ENCODE results near the gene AFDN.

AFDN gene

DNA sequence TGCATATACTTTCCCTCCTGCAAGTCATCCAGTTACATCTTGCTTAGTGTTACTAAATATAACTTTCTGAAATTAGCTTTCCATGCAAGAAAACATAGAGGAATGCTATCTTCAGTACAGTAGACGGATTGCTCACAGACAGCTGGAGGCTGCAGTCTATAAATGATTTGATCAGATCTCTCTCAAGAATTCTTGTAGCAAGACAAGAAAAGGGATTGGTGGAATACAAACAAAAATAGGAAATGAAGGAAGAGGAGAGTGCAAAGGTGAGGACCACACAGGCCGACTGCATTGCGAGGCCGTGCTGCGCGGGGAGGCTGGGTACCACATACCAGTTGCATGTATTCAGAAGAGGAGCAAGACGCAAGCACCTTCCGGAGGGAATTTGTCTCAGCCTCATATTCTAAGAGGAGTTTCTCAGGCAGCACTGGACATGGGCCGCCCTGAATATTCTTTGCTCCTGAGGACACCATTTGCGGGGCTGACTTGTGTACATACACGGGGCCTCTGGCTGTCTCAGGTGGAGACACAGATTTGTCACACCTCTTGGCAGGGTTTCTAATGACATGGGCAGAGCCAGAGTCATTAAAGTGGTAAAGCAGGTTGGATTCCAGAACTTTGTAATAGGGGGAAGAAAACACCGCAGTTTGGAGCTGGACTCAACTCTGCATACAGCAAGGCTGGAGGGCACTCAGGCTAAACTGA is 148.1 kb downstream of the AFDN start:
- TF ChIP-seq, protein P1, sequence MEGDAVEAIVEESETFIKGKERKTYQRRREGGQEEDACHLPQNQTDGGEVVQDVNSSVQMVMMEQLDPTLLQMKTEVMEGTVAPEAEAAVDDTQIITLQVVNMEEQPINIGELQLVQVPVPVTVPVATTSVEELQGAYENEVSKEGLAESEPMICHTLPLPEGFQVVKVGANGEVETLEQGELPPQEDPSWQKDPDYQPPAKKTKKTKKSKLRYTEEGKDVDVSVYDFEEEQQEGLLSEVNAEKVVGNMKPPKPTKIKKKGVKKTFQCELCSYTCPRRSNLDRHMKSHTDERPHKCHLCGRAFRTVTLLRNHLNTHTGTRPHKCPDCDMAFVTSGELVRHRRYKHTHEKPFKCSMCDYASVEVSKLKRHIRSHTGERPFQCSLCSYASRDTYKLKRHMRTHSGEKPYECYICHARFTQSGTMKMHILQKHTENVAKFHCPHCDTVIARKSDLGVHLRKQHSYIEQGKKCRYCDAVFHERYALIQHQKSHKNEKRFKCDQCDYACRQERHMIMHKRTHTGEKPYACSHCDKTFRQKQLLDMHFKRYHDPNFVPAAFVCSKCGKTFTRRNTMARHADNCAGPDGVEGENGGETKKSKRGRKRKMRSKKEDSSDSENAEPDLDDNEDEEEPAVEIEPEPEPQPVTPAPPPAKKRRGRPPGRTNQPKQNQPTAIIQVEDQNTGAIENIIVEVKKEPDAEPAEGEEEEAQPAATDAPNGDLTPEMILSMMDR (IDR thresholded peaks at IDR 0.05), result no peak

DNA sequence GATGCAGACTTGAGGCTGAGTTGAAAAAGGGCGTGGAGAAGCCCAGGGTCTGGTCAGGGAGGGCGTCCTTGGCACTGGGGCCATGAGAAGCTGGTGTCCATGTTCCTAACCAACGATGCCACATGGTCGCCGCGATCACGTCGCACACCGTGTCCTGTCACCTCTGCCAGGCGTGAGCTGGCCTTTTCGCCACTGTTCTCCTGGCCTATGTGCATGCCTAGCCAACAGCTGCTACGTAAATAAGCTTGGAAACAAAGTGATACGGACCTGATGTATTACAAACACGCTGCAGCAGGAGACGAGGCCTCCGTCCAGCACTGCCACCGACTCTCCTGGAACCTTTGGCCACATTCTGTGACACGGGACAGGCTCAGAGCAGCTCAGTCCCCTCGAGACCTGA is 148.7 kb downstream of the AFDN start:
- TF ChIP-seq, protein P1 (IDR thresholded peaks at IDR 0.05), result no peak

DNA sequence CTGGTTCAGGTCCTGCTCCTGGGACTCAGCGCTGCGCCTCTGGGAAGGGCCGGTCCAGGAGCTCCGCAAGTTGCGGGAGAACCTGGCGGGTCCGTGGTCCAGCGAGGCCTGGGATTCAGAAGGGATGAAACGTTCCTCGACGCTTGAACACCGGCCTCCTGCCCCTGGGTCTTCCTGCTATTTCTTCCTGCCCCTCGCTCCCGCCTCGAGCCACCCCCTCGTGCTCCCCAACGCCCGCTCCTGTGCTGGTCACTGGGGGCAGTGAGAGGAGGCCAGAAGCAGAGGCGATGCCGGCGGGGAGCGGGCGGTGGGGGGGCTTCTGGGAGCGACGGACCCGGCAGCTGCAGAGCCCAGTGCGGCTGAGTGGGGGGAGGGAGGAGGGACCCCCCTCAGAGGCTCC is 150.0 kb downstream of the AFDN start:
- TF ChIP-seq, protein P1 (IDR thresholded peaks at IDR 0.05), result no peak

DNA sequence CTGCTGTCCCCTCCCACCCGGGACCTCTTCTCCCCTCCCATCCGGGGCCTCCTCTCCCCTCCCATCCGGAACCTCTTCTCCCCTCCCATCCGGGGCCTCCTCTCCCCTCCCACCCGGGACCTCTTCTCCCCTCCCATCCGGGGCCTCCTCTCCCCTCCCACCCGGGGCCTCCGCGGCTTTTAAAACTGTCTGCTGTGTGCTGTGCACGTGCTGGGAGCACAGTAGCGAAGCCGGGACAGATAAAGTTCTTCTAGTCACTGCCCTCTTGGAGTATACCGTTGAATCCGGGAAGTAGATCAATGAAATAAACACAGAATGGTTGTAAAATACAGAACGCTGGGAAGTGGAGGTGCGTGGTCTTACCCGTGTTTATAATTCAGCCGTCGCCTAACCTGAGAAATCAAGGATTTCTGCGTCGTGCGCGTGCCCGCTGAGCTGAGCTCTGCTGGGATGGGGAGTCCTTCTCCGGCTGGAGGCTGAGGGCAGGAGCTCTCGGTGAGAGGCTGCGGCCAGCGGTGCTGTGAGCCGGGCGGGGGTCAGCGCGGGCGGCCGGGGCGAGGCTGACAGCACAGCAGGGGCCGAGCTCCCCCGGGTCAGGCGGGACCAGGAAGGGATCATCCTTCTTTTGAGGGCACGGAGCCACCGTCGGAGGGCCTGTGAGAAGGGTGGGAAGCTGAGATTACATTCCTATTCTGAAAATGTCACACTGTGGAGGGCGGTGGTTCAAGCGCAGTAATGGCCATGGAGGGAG is 151.2 kb downstream of the AFDN start:
- TF ChIP-seq, protein P1 (IDR thresholded peaks at IDR 0.05), result no peak

DNA sequence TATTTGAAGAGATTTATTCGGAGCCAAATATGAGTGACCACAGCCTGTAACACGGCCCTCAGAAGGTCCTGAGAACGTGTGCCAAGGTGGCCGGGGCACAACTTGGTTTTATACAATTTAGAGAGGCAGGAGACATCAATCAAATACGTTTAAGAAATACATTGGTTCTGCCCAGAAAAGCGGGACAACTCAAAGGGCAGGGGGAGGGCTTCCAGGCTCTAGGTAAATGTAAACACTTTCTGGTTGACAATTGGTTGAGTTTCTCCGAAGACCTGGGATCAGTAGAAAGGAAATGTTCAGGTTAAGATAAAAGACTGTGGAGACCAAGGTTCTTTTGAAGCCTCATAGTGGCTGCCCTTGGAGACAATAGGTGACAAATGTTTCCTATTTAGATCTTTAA is 151.9 kb downstream of the AFDN start:
- TF ChIP-seq, protein P1 (IDR thresholded peaks at IDR 0.05), result no peak

DNA sequence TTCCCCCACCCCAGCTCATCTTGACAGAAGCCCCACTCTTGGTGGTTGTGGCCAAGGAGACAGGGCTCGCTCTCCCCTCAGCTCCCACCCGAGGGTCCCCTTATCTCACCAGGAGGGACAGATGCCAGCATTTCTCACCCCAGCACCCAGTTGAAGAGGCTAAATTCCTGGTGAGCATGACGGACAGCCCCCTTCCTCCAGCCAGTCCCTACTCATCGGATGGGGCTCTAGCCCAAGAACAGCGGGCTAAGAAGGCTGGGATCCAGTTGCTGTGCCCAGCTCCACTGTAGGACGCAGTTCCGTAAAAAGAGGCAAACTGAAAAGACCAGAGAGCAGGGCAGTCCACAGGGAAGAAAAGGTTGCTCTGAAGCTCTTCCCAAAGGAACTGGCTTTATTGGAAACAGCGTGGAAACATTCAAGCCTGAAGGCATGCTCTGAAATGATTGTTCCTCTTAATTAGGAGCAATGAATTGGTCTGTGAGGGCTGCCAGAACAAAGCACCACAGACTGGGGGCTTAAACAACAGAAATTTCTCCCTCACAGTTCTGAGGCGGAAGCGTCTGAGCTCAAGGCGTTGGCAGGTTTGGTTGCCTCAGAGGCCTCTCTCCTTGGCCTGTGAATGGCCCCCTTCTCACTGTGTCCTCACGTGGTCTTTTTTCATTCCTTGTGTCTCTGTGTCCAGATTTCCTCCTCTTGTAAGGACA is 152.9 kb downstream of the AFDN start:
- TF ChIP-seq, protein P1 (IDR thresholded peaks at IDR 0.05), result no peak

DNA sequence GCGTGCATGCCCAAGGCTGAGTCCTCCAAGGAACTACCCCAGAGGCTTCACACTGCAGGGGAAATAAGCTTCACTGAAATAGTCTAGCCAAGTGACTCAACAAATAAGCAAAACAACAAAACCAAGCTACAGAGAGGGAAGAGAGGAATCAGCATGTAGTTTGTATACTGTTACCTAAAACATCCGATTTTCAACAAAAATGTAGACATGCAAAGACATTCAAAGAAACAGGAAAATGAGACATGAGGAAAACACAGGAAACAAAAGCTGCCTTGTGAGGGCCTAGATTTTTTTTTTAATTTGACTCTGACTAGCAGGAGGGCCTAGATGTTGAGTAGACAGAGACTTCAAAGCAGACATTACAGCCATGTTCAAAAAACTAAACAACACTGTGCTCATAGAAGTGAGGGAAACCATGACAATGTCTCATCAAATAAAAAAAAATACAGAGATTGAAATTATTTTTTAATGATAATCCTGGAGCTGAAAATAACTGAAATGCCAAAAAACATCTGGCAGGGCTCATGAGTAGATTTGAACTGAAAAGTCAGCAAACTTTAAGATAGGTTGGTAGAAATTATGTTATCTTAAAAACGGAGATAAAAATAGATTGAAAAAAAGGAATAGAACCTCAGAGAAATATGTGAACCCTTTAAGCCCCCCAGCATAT is 154.3 kb downstream of the AFDN start:
- TF ChIP-seq, protein P1 (IDR thresholded peaks at IDR 0.05), result no peak

Data from LNCAP (cell line).